T1000 (cell line): ENCODE data around the gene DLX5.
"Not testable (repeated sequence)": the region's sequence is repeated elsewhere in the genome, so short reads cannot be mapped to it uniquely, and the experiment has no call there.

ENCODE experiments used
- DNase-seq: peaks from one replicate; lab custom pipeline; 2025; ENCODE audit warnings: mixed read lengths; lab: John Stamatoyannopoulos, UW

DLX5 gene

DNA sequence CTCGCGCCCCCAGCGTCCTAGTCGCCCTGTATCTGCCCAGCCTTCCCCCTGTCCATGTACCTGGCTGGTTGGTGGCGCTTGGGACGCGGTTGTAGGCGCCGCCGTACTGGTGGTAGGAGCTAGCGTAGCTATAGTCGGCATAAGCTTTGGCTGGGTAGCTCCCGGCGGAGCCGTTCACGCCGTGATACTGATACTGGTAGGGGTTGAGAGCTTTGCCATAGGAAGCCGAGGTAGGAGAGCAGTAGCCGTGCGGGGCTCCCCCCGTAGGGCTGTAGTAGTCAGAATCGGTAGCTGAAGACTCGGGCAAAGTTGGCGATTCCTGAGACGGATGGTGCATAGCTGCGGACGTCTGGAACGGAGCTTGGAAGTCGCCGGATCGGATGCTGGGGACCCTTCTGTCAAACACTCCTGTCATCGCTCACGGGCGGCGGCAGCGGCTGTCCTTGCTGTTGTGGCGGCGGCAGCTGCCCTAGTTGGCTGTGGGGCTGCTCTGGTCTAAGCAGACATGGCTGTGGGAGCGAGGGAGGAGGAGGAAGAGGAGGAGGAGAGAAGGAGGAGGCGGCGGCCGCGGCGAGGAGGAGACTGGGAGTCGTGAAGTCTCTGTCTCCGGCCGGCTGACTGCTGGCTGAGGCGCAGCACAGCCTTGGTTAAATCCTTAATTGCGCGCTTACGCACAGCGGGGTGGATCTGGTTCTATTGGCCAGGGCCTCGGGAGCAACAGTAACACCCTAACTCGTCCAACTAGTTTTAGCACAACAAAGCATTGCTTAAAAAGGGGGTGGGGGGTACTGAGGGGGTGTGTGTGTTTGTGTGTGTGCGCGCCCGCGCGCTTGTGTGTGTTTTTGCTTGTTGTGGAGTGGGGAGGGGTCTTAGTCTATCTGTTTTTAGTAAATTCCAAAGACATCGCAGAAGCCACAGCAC is at the start of gene DLX5:
Gene DLX5, minus strand, starts transcription at position 623 of the 921 bp plus-strand sequence. Its CDS starts 208 bp downstream, at position 415.
- DNase-seq = no peak

DNA sequence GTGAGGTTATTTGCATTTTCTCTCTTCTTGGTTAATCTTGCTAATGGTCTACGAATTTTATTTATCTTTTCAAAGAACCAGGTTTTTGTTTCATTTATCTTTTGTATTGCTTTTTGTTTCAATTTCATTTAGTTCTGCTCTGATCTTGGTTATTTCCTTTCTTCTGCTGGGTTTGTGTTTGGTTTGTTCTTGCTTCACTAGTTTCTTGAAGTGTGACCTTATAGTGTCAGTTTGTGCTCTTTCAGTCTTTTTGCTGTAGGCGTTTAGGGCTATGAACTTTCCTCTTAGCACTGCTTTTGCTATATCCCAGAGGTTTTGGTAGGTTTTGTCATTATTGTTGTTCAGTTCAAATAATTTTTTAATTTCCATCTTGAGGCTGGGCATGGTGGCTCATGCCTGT is 47.4 kb upstream of the DLX5 start:
- DNase-seq = not testable (repeated sequence)

- DNase-seq = peak; percentile 9
Measured at GRCh38 chr7:97064972-97065587, 40.4 kb upstream of the DLX5 start.

DNA sequence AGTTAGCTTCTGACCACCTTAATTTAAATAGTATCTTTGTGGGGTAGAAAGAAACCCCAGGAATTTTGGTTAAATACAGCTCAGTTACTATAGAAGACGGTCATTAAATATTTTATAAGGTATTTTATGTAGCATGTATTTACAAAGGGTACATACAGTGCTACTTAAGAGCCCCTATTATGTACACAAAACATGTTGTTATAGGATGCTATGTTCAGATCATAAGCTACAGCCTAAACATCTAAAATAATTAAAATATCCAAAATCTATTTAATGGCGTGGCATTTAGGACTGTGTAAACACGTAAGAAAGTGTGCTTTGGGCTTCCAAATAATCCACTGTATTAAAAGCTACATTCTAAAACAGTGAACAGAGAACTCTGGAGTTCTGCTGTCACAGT is 39.4 kb upstream of the DLX5 start:
- DNase-seq = no peak

DNA sequence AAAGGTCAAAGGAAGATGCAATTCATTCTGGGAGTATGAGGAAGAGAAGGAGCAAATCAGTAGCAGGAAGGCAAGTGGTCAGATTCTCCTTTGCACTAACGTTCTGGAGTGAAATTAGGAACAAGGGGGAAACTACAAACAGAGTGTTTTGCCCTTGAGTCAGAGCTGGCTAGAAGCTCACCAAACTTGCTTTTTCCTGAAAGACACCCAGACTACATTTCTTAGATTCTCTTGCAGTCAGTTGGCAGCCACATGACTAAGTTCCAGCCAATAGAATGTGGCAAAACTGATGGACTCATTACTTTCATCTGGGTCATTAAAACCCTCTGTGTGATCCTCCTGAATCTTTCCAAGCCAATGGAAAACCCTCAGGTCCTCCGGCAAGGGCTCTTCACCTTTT is 18.6 kb upstream of the DLX5 start:
- no peak for DNase-seq

- no peak for DNase-seq
Measured at GRCh38 chr7:97039374-97040065, 14.9 kb upstream of the DLX5 start.

GRCh38 chr7:97034213-97034852 is 9.7 kb upstream of the DLX5 start:
- DNase-seq = not testable (repeated sequence)

DNA sequence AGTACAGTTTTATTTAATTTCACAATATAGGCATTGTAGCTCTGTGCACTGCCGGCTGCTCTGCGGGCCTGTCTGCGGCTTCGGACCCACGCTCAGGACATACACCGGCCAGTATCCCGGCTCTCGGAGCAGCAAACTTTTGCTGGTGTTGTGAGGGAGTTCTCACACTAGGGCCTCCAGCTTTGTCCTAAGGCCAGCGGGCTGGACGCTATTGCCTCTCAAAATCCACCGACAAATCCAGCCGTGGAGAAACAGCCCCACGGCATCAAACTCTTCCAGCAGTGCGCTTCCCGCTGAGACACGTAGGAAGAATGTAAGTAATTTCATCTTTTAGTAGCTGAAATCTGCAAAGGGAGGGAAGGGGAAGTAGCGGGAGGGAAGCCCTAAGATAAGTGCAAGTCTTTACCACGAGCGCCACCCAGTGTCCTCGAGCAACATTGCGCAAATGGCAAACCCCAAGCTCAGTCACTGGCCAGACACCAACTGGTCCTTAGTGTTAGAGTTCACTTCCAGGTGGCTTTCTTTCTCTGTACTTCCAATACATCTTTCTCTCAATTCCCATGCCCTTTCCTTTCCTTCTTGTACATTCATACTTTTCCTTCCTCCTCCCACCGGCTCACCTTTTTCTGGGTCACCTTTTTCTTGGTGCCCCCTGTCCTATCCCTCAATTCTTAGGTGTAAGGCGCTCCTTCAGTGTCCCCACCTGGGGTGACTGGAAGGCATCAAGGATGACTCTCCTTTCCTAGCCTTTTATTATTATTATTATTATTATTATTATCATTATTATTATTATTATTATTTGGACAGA is 3.0 kb upstream of the DLX5 start:
- peak; percentile 71 for DNase-seq

DNA sequence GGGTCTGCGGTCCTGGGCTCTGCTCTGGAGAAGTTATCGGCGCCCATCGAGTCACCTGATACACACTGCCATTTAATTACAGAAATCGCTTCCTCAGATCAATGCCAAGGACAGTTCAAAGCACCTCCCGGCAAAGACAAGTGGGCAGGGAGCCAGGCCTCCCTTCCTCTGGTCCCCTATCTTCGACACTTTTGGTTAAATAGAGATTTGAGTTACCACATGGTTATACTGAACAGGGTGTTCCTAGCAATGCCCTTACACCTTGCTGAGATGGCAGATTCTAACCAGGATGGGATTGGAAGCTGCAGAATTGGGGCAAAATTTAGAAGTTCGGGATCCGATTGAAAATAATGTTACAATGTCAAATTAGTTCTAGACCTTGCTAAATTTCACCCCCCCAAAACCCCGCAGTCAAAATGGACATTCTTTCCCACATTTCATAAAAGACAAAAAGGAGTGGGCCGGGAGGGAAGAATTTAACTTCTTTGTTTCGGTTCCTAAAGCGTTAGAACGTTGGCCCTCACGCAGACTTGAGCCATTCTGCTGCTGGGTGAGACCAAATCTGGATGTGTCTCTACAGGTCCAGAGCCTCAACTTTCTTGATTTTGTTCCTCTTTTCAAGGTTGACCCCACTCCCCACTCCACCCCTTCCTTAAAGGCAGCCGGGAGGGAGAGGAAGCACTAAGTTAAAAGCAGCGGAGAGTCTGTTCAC is 2.2 kb upstream of the DLX5 start:
- DNase-seq = no peak

- no peak for DNase-seq
Measured at GRCh38 chr7:97025983-97026714, 1.5 kb upstream of the DLX5 start.

- DNase-seq = no peak
Measured at GRCh38 chr7:97025130-97025499, 484 bp upstream of the DLX5 start.

- DNase-seq = no peak
Measured at GRCh38 chr7:97022491-97023306, 1.9 kb downstream of the DLX5 start.

DNA sequence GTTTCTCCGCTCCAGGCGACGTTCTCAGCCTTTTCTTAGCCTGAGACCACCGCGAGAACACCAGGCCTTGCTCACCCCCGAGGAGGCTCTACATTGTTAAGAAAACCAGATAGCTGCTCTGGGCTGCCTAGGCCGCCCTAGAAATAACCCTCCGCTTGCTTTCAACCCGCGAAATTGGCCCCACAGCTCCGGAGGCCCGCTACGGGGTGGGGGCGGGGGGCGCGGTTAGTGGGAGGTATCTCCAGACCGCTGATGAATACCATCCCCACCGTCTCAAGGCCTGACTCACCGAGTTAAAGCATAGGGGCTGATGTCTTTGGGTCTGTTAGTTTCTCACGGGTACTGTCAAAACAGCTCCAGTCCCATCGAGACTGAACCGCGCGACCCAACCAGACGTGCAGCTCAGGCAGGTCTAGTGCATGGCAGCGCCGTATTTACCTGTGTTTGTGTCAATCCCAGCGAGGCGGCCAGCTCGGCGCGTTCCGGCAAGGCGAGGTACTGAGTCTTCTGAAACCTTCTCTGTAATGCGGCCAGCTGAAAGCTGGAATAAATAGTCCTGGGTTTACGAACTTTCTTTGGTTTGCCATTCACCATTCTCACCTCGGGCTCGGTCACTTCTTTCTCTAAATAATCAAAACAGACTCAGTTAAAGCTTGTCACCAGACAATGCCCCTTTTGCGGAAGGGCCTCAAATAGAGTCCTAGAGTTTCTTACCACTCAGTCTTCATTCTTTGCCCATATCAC is 2.7 kb downstream of the DLX5 start:
- DNase-seq = no peak

GRCh38 chr7:97020996-97021746 is 3.5 kb downstream of the DLX5 start:
- no peak for DNase-seq

GRCh38 chr7:97020601-97020995 is 4.0 kb downstream of the DLX5 start:
- no peak for DNase-seq

DNA sequence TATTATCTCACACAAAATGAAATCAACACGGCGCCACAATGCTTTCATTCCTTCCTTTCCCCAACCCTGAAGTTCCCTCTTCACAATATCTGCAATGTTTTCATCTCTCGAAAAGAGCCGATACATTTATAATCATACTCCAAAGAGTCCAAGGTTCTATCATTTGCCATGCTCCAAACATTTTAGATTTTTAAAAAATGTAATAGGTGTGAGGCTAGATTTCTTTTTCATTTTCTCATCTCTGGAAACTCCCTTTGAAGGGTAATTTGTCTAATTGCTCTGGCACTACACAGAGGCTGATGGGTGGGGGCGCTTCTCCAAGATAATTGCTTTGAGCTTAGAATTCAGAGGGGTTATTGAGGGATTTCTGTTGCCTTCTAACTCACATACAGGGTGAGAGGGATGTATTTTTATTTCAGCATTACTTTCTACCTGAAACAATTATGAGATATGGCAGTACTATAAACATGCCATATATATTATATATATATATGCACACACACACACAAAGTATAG is 4.9 kb downstream of the DLX5 start:
- DNase-seq = no peak

GRCh38 chr7:97018791-97019531 is 5.7 kb downstream of the DLX5 start:
- no peak for DNase-seq
